SK-N-SH (cell line): ENCODE data around the gene PIR. TPM values are rescaled to one million over a fixed set of nuclear protein-coding genes. Genes with fewer than 3 reads are reported as not detected.

Experiments
- CTCF ChIA-PET: fragments of 300-600, 350-600 bp; formaldehyde crosslinking; extraction: SDS; loops from one replicate; lab custom pipeline; 2021; lab: Yijun Ruan, JAX
- POLR2A ChIA-PET: fragments of 350-600 bp; sonication (Branson Sonifier 250); formaldehyde crosslinking; extraction: SDS; loops from one replicate; lab custom pipeline; 2020; ENCODE audit warnings: antibody characterized with exemption, inconsistent platforms; lab: Yijun Ruan, JAX
- DNase-seq: peaks from one replicate; pipeline ENCODE4 v3.0.0; 2012
- H2AFZ ChIP-seq: fragments of 200-600 bp; sonication (generic); 2 replicates; pipeline ENCODE4 v1.8.1; 2016; ENCODE audit warnings: antibody characterized with exemption, mild to moderate bottlenecking, low read depth
- H3F3A ChIP-seq: fragments of 200-600 bp; sonication (generic); replicated peaks from 2 replicates; pipeline ENCODE3; 2016; ENCODE audit warnings: antibody characterized with exemption, mild to moderate bottlenecking; ENCODE audit not compliant: insufficient read depth
- H3K27ac ChIP-seq, 2 experiments: fragments of 200-500 bp in 1 of 2; fragments of 200-600 bp in 1 of 2; sonication (Bioruptor generic) in 1 of 2; sonication (generic), shearing (Covaris generic) in 1 of 2; 2 replicates each; pipeline versions ENCODE4 v1.5.1 to v1.6.1; 2014 to 2016; ENCODE audit warnings: low read depth in 2 of 2, inconsistent platforms in 1 of 2, low read length in 1 of 2, mild to moderate bottlenecking in 1 of 2, mixed read lengths in 1 of 2
- H3K27me3 ChIP-seq: fragments of 200-600 bp; sonication (generic), shearing (Covaris generic); 2 replicates; pipeline ENCODE4 v1.6.1; 2016; ENCODE audit warnings: mixed run types; ENCODE audit not compliant: insufficient read depth
- H3K36me3 ChIP-seq, 2 experiments: fragments of 200-500 bp in 1 of 2; fragments of 200-600 bp in 1 of 2; sonication (Bioruptor generic) in 1 of 2; sonication (generic) in 1 of 2; replicated peaks in 1 of 2; 2 replicates each; pipeline versions ENCODE3 to v1.5.1; 2014 to 2016; ENCODE audit warnings: low read length in 1 of 2, mild to moderate bottlenecking in 1 of 2; ENCODE audit not compliant: insufficient read depth in 2 of 2, control insufficient read depth in 1 of 2
- H3K4me1 ChIP-seq, 2 experiments: fragments of 200-500 bp in 1 of 2; fragments of 200-600 bp in 1 of 2; sonication (Bioruptor generic) in 1 of 2; sonication (generic), shearing (Covaris generic) in 1 of 2; 2 replicates each; pipeline versions ENCODE4 v1.5.1 to v1.6.1; 2014 to 2016; ENCODE audit warnings: low read depth in 1 of 2, low read length in 1 of 2, mixed run types in 1 of 2; ENCODE audit not compliant: insufficient read depth in 2 of 2, control insufficient read depth in 1 of 2
- H3K4me2 ChIP-seq: fragments of 200-600 bp; sonication (generic), shearing (Covaris generic); 2 replicates; pipeline ENCODE4 v1.6.1; 2017; ENCODE audit warnings: mixed run types
- H3K4me3 ChIP-seq, 2 experiments: fragments of 200-500 bp in 1 of 2; fragments of 200-600 bp in 1 of 2; sonication (Bioruptor generic) in 1 of 2; sonication (generic), shearing (Covaris generic) in 1 of 2; 2 replicates each; pipeline versions ENCODE4 v1.5.1 to v1.8.1; 2014 to 2016; ENCODE audit warnings: low read depth in 2 of 2, inconsistent platforms in 1 of 2, low read length in 1 of 2, mild to moderate bottlenecking in 1 of 2, mixed read lengths in 1 of 2, moderate library complexity in 1 of 2
- H3K79me2 ChIP-seq: fragments of 200-600 bp; sonication (generic); 2 replicates; pipeline ENCODE4 v1.8.1; 2017; ENCODE audit warnings: mild to moderate bottlenecking; ENCODE audit not compliant: insufficient read depth
- H3K9ac ChIP-seq: fragments of 200-600 bp; sonication (generic); 2 replicates; pipeline ENCODE4 v1.6.1; 2017; ENCODE audit warnings: mixed run types
- H3K9me2 ChIP-seq: fragments of 200-600 bp; sonication (generic); 2 replicates; pipeline ENCODE4 v1.6.1; 2017; ENCODE audit warnings: mixed run types
- H3K9me3 ChIP-seq: fragments of 200-600 bp; sonication (generic); 2 replicates; pipeline ENCODE4 v1.6.1; 2017; ENCODE audit warnings: mixed run types, mild to moderate bottlenecking, moderate library complexity
- H4K20me1 ChIP-seq: fragments of 200-600 bp; sonication (generic); 2 replicates; pipeline ENCODE4 v1.6.1; 2017; ENCODE audit warnings: mild to moderate bottlenecking, mixed run types; ENCODE audit not compliant: insufficient read depth
- CHD2 ChIP-seq: fragments of 150-350 bp; IDR thresholded peaks from 2 replicates; pipeline ENCODE4 v1.6.1; 2018; ENCODE audit warnings: low read length; ENCODE audit not compliant: partially characterized antibody
- ELF1 ChIP-seq: IDR thresholded peaks from 2 replicates; pipeline ENCODE4 v1.4.0; 2012
- JUND ChIP-seq: IDR thresholded peaks from 2 replicates; pipeline ENCODE4 v1.4.0; 2012
- MEF2A ChIP-seq: IDR thresholded peaks from 2 replicates; pipeline ENCODE4 v1.4.0; 2012; ENCODE audit warnings: low read depth, borderline replicate concordance
- POLR2AphosphoS5 ChIP-seq: IDR thresholded peaks from 2 replicates; pipeline ENCODE4 v1.6.1; 2012; ENCODE audit warnings: low read depth, low read length
- RAD21 ChIP-seq: IDR thresholded peaks from 2 replicates; pipeline ENCODE4 v1.6.1; 2012; ENCODE audit warnings: mild to moderate bottlenecking, low read length
- REST ChIP-seq: IDR thresholded peaks from 2 replicates; pipeline ENCODE4 v1.6.1; 2012; ENCODE audit warnings: mild to moderate bottlenecking, low read depth, low read length, moderate library complexity
- TCF12 ChIP-seq: IDR thresholded peaks from 2 replicates; pipeline ENCODE4 v1.4.0; 2012
- ZBTB33 ChIP-seq: IDR thresholded peaks from 2 replicates; pipeline ENCODE4 v1.4.0; 2012; ENCODE audit warnings: low read depth, borderline replicate concordance
- polyA plus RNA-seq, 3 experiments: library from polyadenylated mRNA; depleted of rRNA; stranded (reverse); fragments of >200 nt; gene quantifications; 2 replicates each; pipeline ENCODE4 v1.2.3, GENCODE V29; 2012
- TF ChIP-seq, protein P1 (sequence below): fragments of 150-350 bp; IDR thresholded peaks from 2 replicates; pipeline ENCODE4 v1.6.1; 2016; ENCODE audit warnings: mild to moderate bottlenecking, low read depth, low read length
- TF ChIP-seq, protein P2 (sequence below): fragments of 150-350 bp; IDR thresholded peaks from 2 replicates; pipeline ENCODE4 v1.6.1; 2017; ENCODE audit warnings: antibody characterized with exemption, low read length, low read depth, borderline replicate concordance

PIR gene
- polyA plus RNA-seq, 1 of the 3 experiments (the other 2 are of a cell fraction): 12.3 TPM

DNA sequence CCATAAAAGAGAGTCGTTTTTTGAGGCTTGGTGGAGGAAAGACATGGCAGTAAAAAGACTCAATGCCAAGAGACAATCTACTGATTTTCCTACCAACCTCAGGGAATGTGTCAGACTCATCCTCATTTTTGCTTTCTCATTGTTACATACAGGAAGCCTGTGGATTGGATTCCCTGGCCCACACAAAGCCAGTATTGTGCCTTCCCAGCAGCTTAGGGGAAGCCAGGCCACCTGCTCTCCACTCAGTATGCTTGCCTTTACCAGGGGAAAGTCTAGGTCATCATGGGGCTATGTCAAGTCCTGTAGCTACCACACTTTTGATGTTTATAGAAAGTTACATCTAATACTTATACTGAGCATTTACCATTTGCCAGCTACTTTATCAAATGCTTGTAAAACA, 18.4 kb upstream of the PIR start (continued):
- TF ChIP-seq, protein P1, sequence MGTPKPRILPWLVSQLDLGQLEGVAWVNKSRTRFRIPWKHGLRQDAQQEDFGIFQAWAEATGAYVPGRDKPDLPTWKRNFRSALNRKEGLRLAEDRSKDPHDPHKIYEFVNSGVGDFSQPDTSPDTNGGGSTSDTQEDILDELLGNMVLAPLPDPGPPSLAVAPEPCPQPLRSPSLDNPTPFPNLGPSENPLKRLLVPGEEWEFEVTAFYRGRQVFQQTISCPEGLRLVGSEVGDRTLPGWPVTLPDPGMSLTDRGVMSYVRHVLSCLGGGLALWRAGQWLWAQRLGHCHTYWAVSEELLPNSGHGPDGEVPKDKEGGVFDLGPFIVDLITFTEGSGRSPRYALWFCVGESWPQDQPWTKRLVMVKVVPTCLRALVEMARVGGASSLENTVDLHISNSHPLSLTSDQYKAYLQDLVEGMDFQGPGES: no peak
- TF ChIP-seq, protein P2, sequence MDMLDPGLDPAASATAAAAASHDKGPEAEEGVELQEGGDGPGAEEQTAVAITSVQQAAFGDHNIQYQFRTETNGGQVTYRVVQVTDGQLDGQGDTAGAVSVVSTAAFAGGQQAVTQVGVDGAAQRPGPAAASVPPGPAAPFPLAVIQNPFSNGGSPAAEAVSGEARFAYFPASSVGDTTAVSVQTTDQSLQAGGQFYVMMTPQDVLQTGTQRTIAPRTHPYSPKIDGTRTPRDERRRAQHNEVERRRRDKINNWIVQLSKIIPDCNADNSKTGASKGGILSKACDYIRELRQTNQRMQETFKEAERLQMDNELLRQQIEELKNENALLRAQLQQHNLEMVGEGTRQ: no peak
- no peak for TF ChIP-seq MEF2A

DNA sequence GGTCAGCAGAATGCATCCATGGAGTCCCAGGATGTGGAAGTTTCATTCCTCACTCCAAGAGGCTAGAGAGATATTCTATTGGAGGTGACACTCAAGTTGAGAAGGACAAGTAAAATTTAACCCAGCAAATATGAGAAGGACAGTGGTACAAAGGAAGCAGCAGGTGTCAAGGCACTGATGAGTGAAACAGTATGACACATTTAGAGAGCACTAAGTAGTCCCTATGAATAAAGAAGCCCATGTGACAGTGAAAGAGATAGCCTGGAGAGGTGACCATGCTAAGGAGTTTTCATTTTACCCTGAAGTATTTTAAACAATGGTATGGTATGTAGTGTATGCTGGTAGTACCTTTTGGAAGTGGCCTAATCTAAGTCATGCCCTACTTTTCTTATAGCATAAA, 16.7 kb upstream of the PIR start:
- Histone ChIP-seq H2AFZ (no peak overlapping the region), H3K36me3 (no peaks in the 10 kb centered on the region), H3K9me2 (no peaks in the 10 kb centered on the region), H3K79me2 (no peaks in the 10 kb centered on the region), H3F3A (no peaks in the 10 kb centered on the region), H4K20me1 (no peaks in the 10 kb centered on the region), H3K9me3 (no peaks in the 10 kb centered on the region), H3K4me2 (no peak overlapping the region), H3K27me3 (peaks cover 3% of the 10 kb centered on the region; the same call in 1 of the 2 replicates), H3K4me1 (no peaks in the 10 kb centered on the region), H3K4me3 (no peak overlapping the region), H3K27ac (no peak overlapping the region), H3K9ac (no peak overlapping the region)
- TF ChIP-seq TCF12: no peak
- no peak for TF ChIP-seq JUND
- TF ChIP-seq ZBTB33: no peak
- TF ChIP-seq REST: no peak
- TF ChIP-seq CHD2: no peak
- no peak for TF ChIP-seq RAD21
- TF ChIP-seq ELF1: no peak
- TF ChIP-seq POLR2AphosphoS5: no peak
- POLR2A ChIA-PET: no interaction called here
- no peak for DNase-seq
- CTCF ChIA-PET: no interaction called here
